A673 (cell line): ENCODE data around the gene EPB41L4B.

Experiments
- CTCF ChIP-seq: fragments of 300-800, 200-600 bp; sonication (generic); conservative IDR thresholded peaks from 2 replicates; pipeline ENCODE4 v1.5.1; 2017; ENCODE audit warnings: low read depth, mild to moderate bottlenecking, antibody characterized with exemption, low read length, moderate library complexity, mixed read lengths
- EZH2 ChIP-seq: fragments of 200-600 bp; sonication (generic); IDR thresholded peaks from 2 replicates; pipeline ENCODE4 v1.6.1; 2017; ENCODE audit warnings: borderline replicate concordance, low read depth, mild to moderate bottlenecking, mixed read lengths, antibody characterized with exemption, low read length; ENCODE audit not compliant: poor library complexity, severe bottlenecking

DNA sequence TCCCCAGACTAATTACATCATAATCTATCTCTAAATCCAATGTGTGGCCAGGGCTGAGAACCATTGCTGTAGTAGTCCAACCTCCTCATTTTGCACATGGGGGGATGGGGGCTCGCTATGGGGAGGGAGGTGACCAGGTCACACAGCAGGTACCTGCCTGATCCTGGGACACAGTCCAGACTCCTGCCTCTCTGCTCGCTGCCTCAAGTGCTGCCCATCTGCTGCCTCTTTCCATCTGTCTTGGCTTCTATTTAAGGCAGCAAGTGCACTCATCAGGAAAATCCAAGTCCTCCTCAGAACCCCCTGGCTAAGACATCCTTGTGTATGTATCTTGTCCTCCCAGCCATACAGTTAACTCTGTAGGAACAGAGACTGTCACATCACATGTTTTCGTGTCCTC is 96.1 kb downstream of the EPB41L4B start:
- TF ChIP-seq CTCF (no peak), EZH2 (no peak)
